ENCODE measurements around the gene TRAM2. TPM values are rescaled to one million over a fixed set of nuclear protein-coding genes. Genes with fewer than 3 reads are reported as not detected.

The TRAM2 gene
- total and polyA plus RNA-seq, 9 of the 15 experiments (the other 6 are each of a cell fraction or from before 2014, with no cell fraction given), result 2.6 to 13.3 (median 8.9) TPM

- TF ChIP-seq BCLAF1 (IDR thresholded peaks at IDR 0.05; ENCODE audit: borderline replicate concordance in 1 of 2, control insufficient read depth in 1 of 2, low read depth in 2 of 2, low read length in 1 of 2), result no peak
- no peak for TF ChIP-seq PATZ1 (CRISPR knock-in tag; IDR thresholded peaks at IDR 0.05; ENCODE audit: borderline replicate concordance)
- no peak for TF ChIP-seq ZNF224 (CRISPR knock-in tag; IDR thresholded peaks at IDR 0.05)
- no peak for TF ChIP-seq SIRT6 (IDR thresholded peaks at IDR 0.05; ENCODE audit: low read depth, low read length)
- TF ChIP-seq CBX1 (IDR thresholded peaks at IDR 0.05; ENCODE audit: low read depth), result no peak
- peak; percentile 80 for TF ChIP-seq JUNB (CRISPR knock-in tag; conservative IDR thresholded peaks at IDR 0.05)
- TF ChIP-seq JUN (IDR thresholded peaks at IDR 0.05; ENCODE audit: borderline replicate concordance, low read depth, low read length), result peak; percentile 99
- no peak for TF ChIP-seq JUN (CRISPR knock-in tag; IDR thresholded peaks at IDR 0.05; ENCODE audit: borderline replicate concordance)
- peak; percentile 24 for TF ChIP-seq ZFP36 (IDR thresholded peaks at IDR 0.05; ENCODE audit: low read depth, low read length, partially characterized antibody)
- 0 out of 2 replicates have a peak, but pooled peaks have one; percentile 24 for TF ChIP-seq ZNF134 (CRISPR knock-in tag; conservative IDR thresholded peaks at IDR 0.05)
- no peak for TF ChIP-seq ZNF445 (CRISPR knock-in tag; IDR thresholded peaks at IDR 0.05; ENCODE audit: low read depth)
- peak; percentile 77 to 89 for TF ChIP-seq MAZ (CRISPR knock-in tag; conservative IDR thresholded peaks at IDR 0.05 in 1 of 2, IDR thresholded peaks at IDR 0.05 in 1 of 2)
- TF ChIP-seq SPI1 (IDR thresholded peaks at IDR 0.05; ENCODE audit: borderline replicate concordance, low read depth, low read length), result no peak
- peak; percentile 31; the same call in 1 of the 2 replicates for TF ChIP-seq DEAF1 (CRISPR knock-in tag; IDR thresholded peaks at IDR 0.05)
- TF ChIP-seq ZBTB17 (CRISPR knock-in tag; IDR thresholded peaks at IDR 0.05), result peak; percentile 40; the same call in 1 of the 2 replicates
- peak; percentile 78 for TF ChIP-seq ATF7 (IDR thresholded peaks at IDR 0.05)
- TF ChIP-seq ZNF766 (CRISPR knock-in tag; conservative IDR thresholded peaks at IDR 0.05), result peak; percentile 65
- peak; percentile 61; the same call in 1 of the 2 replicates for TF ChIP-seq ZNF583 (CRISPR knock-in tag; IDR thresholded peaks at IDR 0.05)
- no peak for TF ChIP-seq BRF1 (IDR thresholded peaks at IDR 0.05; ENCODE audit: borderline replicate concordance, extremely low read depth, insufficient read length)
Observed at GRCh38 chr6:52517502-52518278, 59.2 kb downstream of the TRAM2 start (continued).
